HepG2 (cell line): ENCODE measurements around the gene AP2S1. TPM values are rescaled to one million over a fixed set of nuclear protein-coding genes. Genes with fewer than 3 reads are reported as not detected.

ENCODE experiments used
- ELF4 ChIP-seq: sonication (generic); formaldehyde crosslinking; IDR thresholded peaks from 2 replicates; pipeline ENCODE4 v1.5.0; 2020; ENCODE audit warnings: missing genetic modification reagents, mild to moderate bottlenecking, moderate library complexity, borderline replicate concordance
- FLYWCH1 ChIP-seq: sonication (generic); formaldehyde crosslinking; IDR thresholded peaks from 2 replicates; pipeline ENCODE4 v1.8.1; 2023; ENCODE audit warnings: mild to moderate bottlenecking, missing genetic modification reagents
- FOSL1 ChIP-seq: sonication (generic); formaldehyde crosslinking; IDR thresholded peaks from 2 replicates; pipeline ENCODE4 v1.9.0; 2021; ENCODE audit warnings: missing genetic modification reagents, borderline replicate concordance
- HNRNPK ChIP-seq: fragments of 200-400 bp; formaldehyde crosslinking; IDR thresholded peaks from 2 replicates; pipeline ENCODE4 v1.6.1; 2018; ENCODE audit warnings: low read length, low read depth, moderate library complexity, mild to moderate bottlenecking; ENCODE audit not compliant: poor library complexity, severe bottlenecking
- KDM5B ChIP-seq: sonication (generic); formaldehyde crosslinking; IDR thresholded peaks from 2 replicates; pipeline ENCODE4 v1.4.0; 2020; ENCODE audit warnings: missing genetic modification reagents, mild to moderate bottlenecking, borderline replicate concordance
- MAFG ChIP-seq: sonication (generic); formaldehyde crosslinking; IDR thresholded peaks from 2 replicates; pipeline ENCODE4 v1.5.1; 2020; ENCODE audit warnings: mild to moderate bottlenecking, missing genetic modification reagents
- MAFK ChIP-seq, 2 experiments: IDR thresholded peaks in 1 of 2; conservative IDR thresholded peaks in 1 of 2; 2 replicates each; pipeline ENCODE4 v1.6.1; 2011; ENCODE audit warnings: improper control_type of control experiment in 2 of 2, low read length in 2 of 2
- MTERF4 ChIP-seq: sonication (generic); formaldehyde crosslinking; IDR thresholded peaks from 2 replicates; pipeline ENCODE4 v1.8.0; 2023; ENCODE audit warnings: mild to moderate bottlenecking, missing genetic modification reagents
- NR0B2 ChIP-seq: sonication (generic); formaldehyde crosslinking; IDR thresholded peaks from 2 replicates; pipeline ENCODE4 v1.4.0; 2020; ENCODE audit warnings: mild to moderate bottlenecking, missing genetic modification reagents
- SALL2 ChIP-seq: sonication (generic); formaldehyde crosslinking; IDR thresholded peaks from 2 replicates; pipeline ENCODE4 v1.8.1; 2023; ENCODE audit warnings: mild to moderate bottlenecking, missing genetic modification reagents, inconsistent platforms
- SMARCC2 ChIP-seq: fragments of 450-650 bp; IDR thresholded peaks from 2 replicates; pipeline ENCODE4 v1.6.1; 2017; ENCODE audit warnings: antibody characterized with exemption, mild to moderate bottlenecking
- SNRNP70 ChIP-seq: fragments of 200-400 bp; formaldehyde crosslinking; IDR thresholded peaks from 2 replicates; pipeline ENCODE4 v1.6.1; 2017; ENCODE audit warnings: mild to moderate bottlenecking, low read depth, low read length, moderate library complexity
- TEAD3 ChIP-seq: optimal IDR thresholded peaks from 2 replicates; pipeline ENCODE3; 2016; ENCODE audit warnings: borderline replicate concordance
- TIGD3 ChIP-seq: sonication (generic); formaldehyde crosslinking; IDR thresholded peaks from 2 replicates; pipeline ENCODE4 v1.5.1; 2020; ENCODE audit warnings: mild to moderate bottlenecking, missing genetic modification reagents, borderline replicate concordance
- YEATS4 ChIP-seq: sonication (generic); formaldehyde crosslinking; IDR thresholded peaks from 2 replicates; pipeline ENCODE4 v1.4.0; 2020; ENCODE audit warnings: missing genetic modification reagents, borderline replicate concordance
- ZBED4 ChIP-seq: sonication (generic); formaldehyde crosslinking; IDR thresholded peaks from 2 replicates; pipeline ENCODE4 v1.4.0; 2020; ENCODE audit warnings: missing genetic modification reagents, borderline replicate concordance
- ZEB1 ChIP-seq: IDR thresholded peaks from 2 replicates; pipeline ENCODE4 v1.6.1; 2012; ENCODE audit warnings: mild to moderate bottlenecking, low read depth, inconsistent platforms; ENCODE audit not compliant: insufficient replicate concordance
- ZNF337 ChIP-seq: sonication (generic); formaldehyde crosslinking; IDR thresholded peaks from 2 replicates; pipeline ENCODE4 v1.5.1; 2020; ENCODE audit warnings: missing genetic modification reagents, low read depth, mild to moderate bottlenecking, borderline replicate concordance
- ZNF343 ChIP-seq: sonication (generic); formaldehyde crosslinking; IDR thresholded peaks from 2 replicates; pipeline ENCODE4 v1.4.0; 2020; ENCODE audit warnings: mild to moderate bottlenecking, missing genetic modification reagents
- ZNF414 ChIP-seq: sonication (generic); formaldehyde crosslinking; IDR thresholded peaks from 2 replicates; pipeline ENCODE4 v1.5.0; 2020; ENCODE audit warnings: missing genetic modification reagents
- ZNF496 ChIP-seq: sonication (generic); formaldehyde crosslinking; IDR thresholded peaks from 2 replicates; pipeline ENCODE4 v1.8.1; 2023; ENCODE audit warnings: mild to moderate bottlenecking, moderate library complexity, missing genetic modification reagents; ENCODE audit not compliant: insufficient replicate concordance
- polyA plus RNA-seq, 8 experiments: library from polyadenylated mRNA; depleted of rRNA in 3 of 8; stranded (reverse) in 7 of 8; unstranded in 1 of 8; fragments of >200 nt; fragmentation: Illumina TruSeq in 4 of 8; extraction: Trizol in 4 of 8; gene quantifications; 2 replicates each; pipeline versions ENCODE4 v1.2.1 to v1.2.3, GENCODE V29; 2011 to 2016; ENCODE audit warnings: low read depth in 4 of 8, missing spikeins in 1 of 8, mixed read lengths in 1 of 8; ENCODE audit not compliant: insufficient read depth in 1 of 8
- total RNA-seq, 5 experiments: library from RNA; depleted of rRNA; stranded (reverse); fragments of >200 nt; fragmentation: Illumina TruSeq; extraction: Trizol; gene quantifications; 2 replicates each; pipeline ENCODE4 v1.2.3, GENCODE V29; 2016; ENCODE audit warnings: low read depth in 1 of 5

Gene AP2S1
- total and polyA plus RNA-seq, 2 of the 13 experiments (the other 11 are each of a cell fraction or from before 2014, with no cell fraction given) = 45.2 to 86.1 TPM

GRCh38 chr19:46860125-46860845, 9.6 kb upstream of the AP2S1 start (continued):
- TF ChIP-seq ZNF414 (CRISPR knock-in tag) (no peak; the same call in 1 of the 2 replicates), ZNF337 (CRISPR knock-in tag) (no peak), MAFK (conservative IDR thresholded peaks at IDR 0.05 in 1 of 2, IDR thresholded peaks at IDR 0.05 in 1 of 2; ENCODE audit: low read length in 2 of 2) (no peak), FLYWCH1 (CRISPR knock-in tag) (no peak), TEAD3 (no peak), FOSL1 (CRISPR knock-in tag) (no peak), ZNF343 (CRISPR knock-in tag) (peak; percentile 85; the same call in 1 of the 2 replicates), ELF4 (CRISPR knock-in tag) (0 out of 2 replicates have a peak, but pooled peaks have one; percentile 57), NR0B2 (CRISPR knock-in tag) (peak; percentile 62; the same call in 1 of the 2 replicates), ZEB1 (no peak), ZBED4 (no peak), YEATS4 (CRISPR knock-in tag) (peak; percentile 92), SMARCC2 (no peak), HNRNPK (peak; percentile 97), MAFG (CRISPR knock-in tag) (no peak), ZNF496 (CRISPR knock-in tag) (no peak), SNRNP70 (no peak), SALL2 (CRISPR knock-in tag) (peak; percentile 92), KDM5B (CRISPR knock-in tag) (peak; percentile 90), TIGD3 (CRISPR knock-in tag) (no peak; the same call in 1 of the 2 replicates), MTERF4 (CRISPR knock-in tag) (0 out of 2 replicates have a peak, but pooled peaks have one; percentile 63)
